C4-2B (cell line): ENCODE results near the gene TFDP3.

ENCODE experiments used
- ZFX ChIP-seq: fragments of 450-650 bp; IDR thresholded peaks from 2 replicates; pipeline ENCODE4 v1.6.1; 2017
- TF ChIP-seq, protein P1 (sequence below): fragments of 450-650 bp; conservative IDR thresholded peaks from 2 replicates; pipeline ENCODE4 v1.5.1; 2017; ENCODE audit warnings: mild to moderate bottlenecking

DNA sequence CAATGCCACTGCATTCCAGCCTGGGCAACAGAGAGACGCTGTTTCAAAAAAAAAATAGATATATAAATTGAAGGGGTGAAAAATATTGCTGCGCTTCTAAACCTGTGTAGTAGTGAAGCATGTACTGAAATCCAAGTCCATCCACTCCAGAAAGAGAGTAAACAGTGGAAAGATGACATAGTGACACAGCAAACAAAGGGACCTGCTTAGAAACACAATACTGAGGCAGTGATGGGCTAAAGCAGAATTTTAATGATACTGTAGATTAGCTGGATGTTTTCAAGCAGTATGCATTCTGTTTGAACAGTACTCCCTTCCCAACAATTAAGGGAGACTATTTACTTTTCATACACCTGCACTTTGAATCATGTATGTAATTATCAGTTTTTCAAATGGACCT lies 42.5 kb downstream of the TFDP3 start:
- TF ChIP-seq ZFX: no peak
- TF ChIP-seq, protein P1, sequence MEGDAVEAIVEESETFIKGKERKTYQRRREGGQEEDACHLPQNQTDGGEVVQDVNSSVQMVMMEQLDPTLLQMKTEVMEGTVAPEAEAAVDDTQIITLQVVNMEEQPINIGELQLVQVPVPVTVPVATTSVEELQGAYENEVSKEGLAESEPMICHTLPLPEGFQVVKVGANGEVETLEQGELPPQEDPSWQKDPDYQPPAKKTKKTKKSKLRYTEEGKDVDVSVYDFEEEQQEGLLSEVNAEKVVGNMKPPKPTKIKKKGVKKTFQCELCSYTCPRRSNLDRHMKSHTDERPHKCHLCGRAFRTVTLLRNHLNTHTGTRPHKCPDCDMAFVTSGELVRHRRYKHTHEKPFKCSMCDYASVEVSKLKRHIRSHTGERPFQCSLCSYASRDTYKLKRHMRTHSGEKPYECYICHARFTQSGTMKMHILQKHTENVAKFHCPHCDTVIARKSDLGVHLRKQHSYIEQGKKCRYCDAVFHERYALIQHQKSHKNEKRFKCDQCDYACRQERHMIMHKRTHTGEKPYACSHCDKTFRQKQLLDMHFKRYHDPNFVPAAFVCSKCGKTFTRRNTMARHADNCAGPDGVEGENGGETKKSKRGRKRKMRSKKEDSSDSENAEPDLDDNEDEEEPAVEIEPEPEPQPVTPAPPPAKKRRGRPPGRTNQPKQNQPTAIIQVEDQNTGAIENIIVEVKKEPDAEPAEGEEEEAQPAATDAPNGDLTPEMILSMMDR: no peak
